ENCODE measurements around the gene NT5DC3.
"Not testable (repeated sequence)": the region's sequence is repeated elsewhere in the genome, so short reads cannot be mapped to it uniquely, and the experiment has no call there.

The NT5DC3 gene

GRCh38 chr12:103830730-103831320, 10.2 kb downstream of the NT5DC3 start:
- no peak for DNase-seq

- DNase-seq, result no peak
These were observed 10.9 kb downstream of the NT5DC3 start for GRCh38 chr12:103830025-103830725.

- no peak for DNase-seq
These were observed 11.9 kb downstream of the NT5DC3 start for GRCh38 chr12:103829092-103829491.

GRCh38 chr12:103827911-103828391, 13.1 kb downstream of the NT5DC3 start:
- DNase-seq, result no peak

GRCh38 chr12:103824845-103825244, 16.2 kb downstream of the NT5DC3 start:
- DNase-seq, result no peak

GRCh38 chr12:103824290-103824689, 16.7 kb downstream of the NT5DC3 start:
- no peak for DNase-seq

GRCh38 chr12:103823871-103824270, 17.2 kb downstream of the NT5DC3 start:
- DNase-seq, result no peak

GRCh38 chr12:103821773-103822172, 19.3 kb downstream of the NT5DC3 start:
- no peak for DNase-seq

GRCh38 chr12:103820881-103821489, 20.0 kb downstream of the NT5DC3 start:
- no peak for DNase-seq

- DNase-seq, result no peak
These were observed 20.7 kb downstream of the NT5DC3 start for GRCh38 chr12:103820361-103820760.

GRCh38 chr12:103819892-103820291, 21.1 kb downstream of the NT5DC3 start:
- DNase-seq, result no peak

GRCh38 chr12:103819312-103819711, 21.7 kb downstream of the NT5DC3 start:
- DNase-seq, result no peak

- DNase-seq, result no peak
These were observed 23.2 kb downstream of the NT5DC3 start for GRCh38 chr12:103817791-103818190.

GRCh38 chr12:103816663-103817062, 24.4 kb downstream of the NT5DC3 start:
- no peak for DNase-seq

- no peak for DNase-seq
These were observed 26.6 kb downstream of the NT5DC3 start for GRCh38 chr12:103814436-103814835.

- DNase-seq, result no peak
These were observed 27.1 kb downstream of the NT5DC3 start for GRCh38 chr12:103813949-103814348.

GRCh38 chr12:103813426-103813825, 27.6 kb downstream of the NT5DC3 start:
- no peak for DNase-seq

GRCh38 chr12:103812789-103813188, 28.2 kb downstream of the NT5DC3 start:
- DNase-seq, result no peak

- DNase-seq, result no peak
These were observed 29.2 kb downstream of the NT5DC3 start for GRCh38 chr12:103811791-103812190.

GRCh38 chr12:103810111-103810510, 30.9 kb downstream of the NT5DC3 start:
- DNase-seq, result no peak

- not testable (repeated sequence) for DNase-seq
These were observed 31.4 kb downstream of the NT5DC3 start for GRCh38 chr12:103809639-103810038.

- DNase-seq, result no peak
These were observed 31.9 kb downstream of the NT5DC3 start for GRCh38 chr12:103809154-103809553.

- no peak for DNase-seq
These were observed 32.7 kb downstream of the NT5DC3 start for GRCh38 chr12:103808239-103808880.

All from activated naive CD4-positive, alpha-beta T cell treated with anti-CD3 and anti-CD28 coated beads, Interleukin-2, amount 50 U/mL, for 16 hours (primary cell).